HG03139 (cell line): ENCODE measurements around the gene GLDC.

Source experiments
- ATAC-seq: cut with Tn5 transposase; IDR thresholded peaks from one replicate; pipeline ENCODE4 v1.9.1; 2021; ENCODE audit not compliant: unreplicated experiment

The GLDC gene

DNA sequence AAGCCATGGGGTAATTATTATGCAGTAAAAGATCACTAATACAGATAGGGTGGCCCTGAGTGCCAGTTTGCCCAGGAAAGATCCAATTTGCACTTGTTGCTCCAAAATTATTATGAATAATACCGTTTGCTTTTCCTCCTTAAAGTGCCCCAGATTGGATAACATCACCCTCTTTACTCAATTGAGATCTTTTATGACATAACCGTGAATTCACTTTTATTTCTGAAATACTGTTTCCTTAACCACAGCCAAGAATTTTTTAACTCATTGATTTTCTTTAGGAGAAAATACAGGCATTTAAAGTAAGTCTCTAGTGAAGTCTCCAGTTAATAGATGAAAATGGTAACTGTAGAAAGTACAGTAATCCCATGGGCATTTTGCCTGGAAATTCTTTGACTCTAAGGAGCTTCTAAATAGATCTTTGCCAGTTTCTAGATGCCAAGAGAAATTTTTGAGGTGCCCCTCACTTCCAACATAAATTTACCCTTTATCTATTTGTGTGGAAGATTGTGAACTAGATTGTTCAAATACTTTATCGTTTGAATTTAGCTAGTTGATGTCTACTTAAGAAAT lies 133.4 kb downstream of the GLDC start:
- ATAC-seq, result no peak

DNA sequence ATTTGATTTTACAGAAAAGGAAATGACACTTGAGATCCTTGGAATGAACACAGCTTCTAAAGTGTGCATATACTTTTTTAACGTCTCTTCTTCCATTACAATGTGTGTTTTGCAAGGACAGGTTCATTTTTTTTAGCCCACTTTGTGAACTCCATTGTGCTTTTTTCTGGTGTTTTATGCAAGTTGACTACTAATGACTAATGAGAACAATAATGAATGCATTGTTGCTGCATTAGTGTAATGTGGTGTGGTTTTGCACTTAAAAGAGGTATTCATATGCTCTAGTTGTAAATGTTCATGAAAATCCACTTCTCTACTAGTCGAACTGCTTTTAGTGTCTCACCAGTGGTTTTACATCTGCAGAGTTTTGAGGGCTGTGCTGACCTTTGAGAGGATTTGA lies 139.0 kb downstream of the GLDC start:
- ATAC-seq, result no peak

DNA sequence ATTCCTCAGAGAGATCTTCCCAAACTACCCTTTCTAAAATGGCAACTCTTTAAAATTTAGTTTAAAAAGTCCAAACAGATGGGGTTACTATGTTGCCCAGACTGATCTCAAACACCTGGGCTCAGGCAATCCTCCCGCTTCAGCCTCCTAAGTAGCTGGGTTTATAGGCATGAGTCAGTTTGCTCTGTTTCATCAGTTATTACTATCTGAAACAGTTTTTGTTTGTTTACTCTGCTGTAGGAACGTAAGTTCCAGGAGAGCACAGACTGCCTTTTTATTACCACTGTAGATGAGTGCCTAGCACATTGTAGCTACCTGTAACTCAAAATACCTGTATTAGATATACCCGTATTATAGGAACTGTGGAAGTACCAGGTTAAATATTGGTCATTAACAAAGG lies 143.1 kb downstream of the GLDC start:
- no peak for ATAC-seq

DNA sequence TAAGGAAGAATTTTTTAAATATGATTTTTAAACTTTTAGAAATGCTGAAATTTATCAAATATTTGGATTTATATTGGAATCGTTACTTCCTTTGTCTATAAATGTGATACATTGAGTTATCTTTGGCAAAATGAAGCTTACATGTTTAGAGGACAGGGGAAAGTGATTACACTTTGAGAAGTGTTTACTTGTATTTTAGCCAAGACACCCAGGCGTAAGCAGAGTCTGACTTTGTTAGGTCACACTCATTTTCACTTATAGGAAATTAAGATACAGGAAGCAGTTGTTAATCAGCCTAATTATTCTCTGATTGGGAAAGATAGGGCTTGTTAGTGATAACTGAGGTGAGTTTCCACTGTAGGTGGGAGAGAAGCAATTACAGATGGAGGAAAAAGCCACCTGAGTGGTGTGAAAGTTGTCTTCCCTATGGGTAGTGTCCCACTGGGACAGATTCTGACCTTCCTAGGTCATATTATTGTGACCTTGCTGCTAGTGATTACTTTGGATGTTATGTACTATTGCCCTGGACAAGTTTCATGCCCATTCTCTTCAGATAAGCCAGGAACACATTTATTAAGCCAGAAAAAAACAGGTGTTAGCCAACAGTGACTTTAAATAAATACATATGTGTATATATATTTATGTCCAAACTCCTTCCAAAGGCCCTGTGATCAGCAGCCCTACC lies 143.9 kb downstream of the GLDC start:
- no peak for ATAC-seq

DNA sequence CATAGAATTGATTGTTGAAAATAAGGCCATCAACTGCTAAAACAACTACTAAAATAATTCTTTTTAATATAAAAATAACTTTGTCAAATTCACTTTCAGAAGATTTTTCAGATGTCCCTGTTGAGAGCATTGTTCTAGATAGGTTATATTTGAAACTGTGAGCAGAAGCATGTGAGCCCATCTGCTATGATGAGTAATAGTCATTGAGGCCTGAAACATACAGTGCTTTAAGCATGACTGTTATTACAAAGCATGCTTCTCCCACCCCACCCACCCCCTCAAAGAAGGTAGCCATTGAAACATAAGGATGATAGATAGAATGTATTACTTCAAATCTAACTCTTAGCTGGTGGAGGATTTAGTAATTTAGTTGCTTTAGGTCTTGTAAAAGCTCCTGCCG lies 146.5 kb downstream of the GLDC start:
- no peak for ATAC-seq

DNA sequence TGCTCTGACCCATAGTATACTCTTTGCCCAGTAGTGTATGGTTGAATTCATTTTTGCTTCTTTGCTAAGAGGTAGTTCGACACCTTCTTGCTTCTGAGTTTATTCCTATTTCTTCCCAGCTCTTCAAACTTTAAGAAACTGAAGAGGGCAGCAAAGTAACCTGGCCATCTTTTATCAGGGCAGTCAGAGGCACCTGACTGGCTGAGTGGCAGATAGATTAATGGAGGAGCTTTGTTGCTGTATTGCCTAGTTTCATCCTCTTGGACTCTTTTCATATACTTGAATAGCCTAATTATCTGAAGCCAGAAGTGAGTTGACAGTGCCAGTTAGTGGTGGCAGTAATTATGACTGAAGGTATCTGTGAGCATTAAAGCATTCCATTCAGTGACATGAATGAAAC lies 150.1 kb downstream of the GLDC start:
- ATAC-seq, result no peak

DNA sequence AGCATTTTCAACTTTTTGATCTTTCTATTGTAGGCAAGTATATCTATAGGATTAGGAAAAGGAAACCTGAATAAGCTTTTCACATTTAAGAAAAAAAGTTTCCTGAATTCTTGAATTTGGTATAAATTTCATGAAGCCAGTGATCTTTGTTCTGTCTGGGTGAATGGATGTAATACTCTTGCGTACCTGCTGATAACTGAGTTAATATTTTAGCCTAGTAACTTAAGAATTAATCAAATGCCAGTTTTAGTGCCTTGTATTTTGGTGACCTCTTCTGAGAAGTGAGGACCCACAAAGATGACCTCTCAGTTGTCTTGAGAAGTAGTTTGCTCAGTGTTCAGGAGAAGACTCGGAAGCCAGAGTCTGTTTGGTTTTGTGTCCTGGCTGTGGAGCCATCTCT lies 154.7 kb downstream of the GLDC start:
- no peak for ATAC-seq

DNA sequence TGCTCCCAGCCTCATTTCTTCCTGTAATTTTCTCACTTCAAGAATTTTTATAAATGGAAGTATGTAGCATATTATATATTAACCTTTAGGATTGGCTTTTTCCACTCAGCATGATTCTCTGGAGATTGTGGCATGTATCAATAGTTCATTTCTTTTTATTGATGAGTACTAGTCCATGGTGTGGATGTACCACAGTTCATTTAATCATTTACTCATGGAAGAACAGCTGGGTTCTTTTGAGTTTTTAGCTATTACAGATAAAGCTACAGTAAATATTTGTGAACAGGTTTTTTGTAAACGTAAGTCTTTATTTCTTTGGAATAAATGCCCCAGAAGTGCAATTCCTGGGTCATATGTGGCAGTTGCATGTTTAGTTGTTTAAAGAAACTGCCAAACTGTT lies 156.4 kb downstream of the GLDC start:
- ATAC-seq, result no peak

DNA sequence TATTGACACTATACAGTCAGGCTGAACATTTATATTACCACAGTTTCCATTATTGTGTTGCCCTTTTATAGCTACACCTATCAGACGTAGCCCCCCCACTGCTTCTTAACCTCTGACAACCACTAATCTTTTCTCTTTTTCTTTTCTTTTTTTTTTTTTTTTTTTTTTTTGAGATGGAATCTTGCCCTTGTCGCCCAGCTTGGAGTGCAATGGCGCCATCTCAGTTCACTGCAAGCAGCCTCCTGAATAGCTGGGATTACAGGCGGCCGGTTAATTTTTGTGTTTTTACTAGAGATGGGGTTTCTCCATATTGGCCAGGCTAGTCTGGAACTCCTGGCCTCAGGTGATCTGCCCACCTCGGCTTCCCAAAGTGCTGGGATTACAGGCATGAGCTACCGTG lies 157.1 kb downstream of the GLDC start:
- no peak for ATAC-seq

DNA sequence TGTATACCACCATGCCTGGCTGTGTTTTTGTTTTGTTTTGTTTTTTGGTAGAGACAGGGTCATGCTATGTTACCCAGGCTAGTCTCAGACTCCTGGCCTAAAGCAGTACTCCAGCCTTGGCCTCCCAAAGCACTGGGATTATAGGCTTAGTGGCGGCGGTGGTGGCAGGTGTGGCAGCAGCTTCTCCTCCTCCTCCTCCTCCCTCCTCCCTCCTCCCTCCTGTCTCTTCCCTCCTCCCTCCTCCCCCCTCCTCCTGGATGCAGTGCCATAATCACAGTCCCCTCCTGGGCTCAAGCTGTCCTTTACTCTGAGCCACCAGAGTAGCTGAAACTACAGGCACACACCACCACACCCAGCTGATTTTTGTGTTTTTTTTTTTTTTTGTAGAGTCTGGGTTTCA lies 161.3 kb downstream of the GLDC start:
- ATAC-seq, result no peak
